Right lobe of liver (tissue), 6 donors: ENCODE measurements around the gene RBM25. TPM values are rescaled to one million over a fixed set of nuclear protein-coding genes. Genes with fewer than 3 reads are reported as not detected.
A peak's percentile ranks its signal among the peaks of the same experiment; 100 is the strongest.
"Not testable (repeated sequence)": the region's sequence is repeated elsewhere in the genome, so short reads cannot be mapped to it uniquely, and the experiment has no call there.

Source experiments
- ATAC-seq, 4 donors: fragments of 200-7000 bp; cut with Tn5 transposase; one replicate each; pipeline ENCODE4 v1.9.1; 2020; ENCODE audit warnings: mild to moderate bottlenecking in 4 of 4, moderate library complexity in 4 of 4
- DNase-seq, 3 donors: peaks; one replicate each; pipeline ENCODE4 v3.0.0-alpha.2; 2020
- H3K27ac ChIP-seq, 3 donors: fragments of 200-600 bp; one replicate each; pipeline ENCODE4 v1.8.0; 2022
- H3K27me3 ChIP-seq, 2 donors: fragments of 200-600 bp; one replicate each; pipeline ENCODE4 v1.8.0; 2022
- H3K36me3 ChIP-seq, 4 donors: fragments of 200-600 bp; sonication (generic) in 1 of 4; one replicate each; pipeline versions ENCODE4 v1.5.1 to v1.8.0; 2017 to 2022; ENCODE audit warnings: control low read depth in 1 of 4
- H3K4me1 ChIP-seq, 4 donors: fragments of 200-600 bp; sonication (generic) in 1 of 4; one replicate each; pipeline versions ENCODE4 v1.5.1 to v1.8.0; 2017 to 2022; ENCODE audit warnings: control low read depth in 1 of 4
- H3K4me3 ChIP-seq, 3 donors: fragments of 200-600 bp; one replicate each; pipeline ENCODE4 v1.8.0; 2022
- H3K9me3 ChIP-seq, 4 donors: fragments of 200-600 bp; sonication (generic) in 1 of 4; one replicate each; pipeline versions ENCODE4 v1.5.1 to v1.8.0; 2017 to 2022; ENCODE audit warnings: control low read depth in 1 of 4
- CTCF ChIP-seq, 4 donors: fragments of 200-600 bp in 3 of 4; fragments of 450-650 bp in 1 of 4; IDR thresholded peaks; one replicate each; pipeline versions ENCODE4 v1.5.1 to v1.8.0; 2016 to 2022; ENCODE audit warnings: antibody characterized with exemption in 4 of 4, mild to moderate bottlenecking in 2 of 4
- POLR2A ChIP-seq: fragments of 450-650 bp; IDR thresholded peaks from one replicate; pipeline ENCODE4 v1.6.1; 2017; ENCODE audit warnings: antibody characterized with exemption, mild to moderate bottlenecking
- WGBS: methylation state at CpG from one replicate; pipeline ENCODE4 v1.1.6; 2018; ENCODE audit warnings: low coverage, low lambda C conversion rate; ENCODE audit not compliant: insufficient coverage; ENCODE audit errors: missing lambda C conversion rate; 5-methylcytosine and 5-hydroxymethylcytosine counted together
- intact Hi-C, 2 donors: fragments of 100-400 bp; cut with DNase I; formaldehyde crosslinking; loops; one replicate each; pipeline versions ENCODE4 v1.11.2 to v1.14.1; 2022
- long read RNA-seq: library from polyadenylated mRNA; unstranded; transcript quantifications from one replicate; pipeline ENCODE4 v2.0.0, GENCODE V29; 2019
- total RNA-seq, 6 experiments: library from RNA; depleted of rRNA in 2 of 6; stranded (reverse); fragments of >200 nt in 2 of 6; fragmentation: NEBNext Ultra II Directional in 3 of 6; extraction: Animal tissue kit (Norgen Biotek cat#: 25700) in 3 of 6; gene quantifications; one replicate each; pipeline versions ENCODE4 v1.1.0 to v1.2.4, GENCODE V29; 2016 to 2023
- donor health status: DM: no; HTN: yes; CAD: no.
- donor health status: DM: no; HTN: no; CAD: no.
- donor health status: DM: no; HTN: no; CAD: no.
- donor health status: DM: no; HTN: yes; CAD: no.
- donor health status: DM: no; HTN: yes; CAD: no.

The RBM25 gene
- 10 to 100 TPM; 16.3 to 29.1 (median 22.8) TPM for total RNA-seq
- long read RNA-seq, partial matches to known transcripts: 4 of 5 reads
- long read RNA-seq, other reads (novel, unspliced or antisense): 1 of 5 reads

GRCh38 chr14:73058224-73058921 lies at the start of gene RBM25:
RBM25 (plus strand) TSS chr14:73058534; CDS start chr14:73071642, 13,108 bp downstream.
- peak; percentile 93 for TF ChIP-seq POLR2A
- TF ChIP-seq CTCF (IDR thresholded peaks at IDR 0.05): peak in 1 of 4 donors; percentile 21
- WGBS: 0% methylated on average over 26 of the region's 57 CpGs
- ATAC-seq: peak; percentile 98 to 99 (median 98)

GRCh38 chr14:73011189-73011588 lies 47.1 kb upstream of the RBM25 start:
- H3K4me1 ChIP-seq: peaks cover 0 to 13% (median 2%) of the 10 kb centered on the region in 4 donors
- H3K27me3 ChIP-seq, H3K27ac ChIP-seq, intact Hi-C loops, DNase-seq, H3K36me3 ChIP-seq, H3K9me3 ChIP-seq, ATAC-seq, H3K4me3 ChIP-seq: not testable (repeated sequence)
- 96% methylated on average over 4 of the region's 7 CpGs for WGBS

More at GRCh38 chr14:73058224-73058921, at the start of gene RBM25:
- intact Hi-C loops: no loop called here
- Histone ChIP-seq H3K27ac (peak within 1 kb of the TSS; percentile 91 to 95 (median 91)), H3K9me3 (no peaks in the 10 kb centered on the region), H3K4me1 (peaks cover 0 to 15% (median 7%) of the 10 kb centered on the region in 4 donors), H3K36me3 (no peaks in the 10 kb centered on the region), H3K27me3 (no peaks in the 10 kb centered on the region), H3K4me3 (peak within 1 kb of the TSS; percentile 70 to 89 (median 88))
- DNase-seq: peak; percentile 94 to 97 (median 96)

- Histone ChIP-seq H3K4me3 (no peak overlapping the region), H3K9me3 (no peaks in the 10 kb centered on the region), H3K27me3 (no peaks in the 10 kb centered on the region), H3K4me1 (no peaks in the 10 kb centered on the region), H3K36me3 (no peaks in the 10 kb centered on the region), H3K27ac (no peak overlapping the region)
- 74% methylated on average over 2 of the region's 2 CpGs for WGBS
- DNase-seq (no peak), ATAC-seq (no peak)
- intact Hi-C loops: no loop called here
- TF ChIP-seq CTCF (IDR thresholded peaks at IDR 0.05): no peak
- TF ChIP-seq POLR2A: no peak
These were observed 44.2 kb upstream of the RBM25 start for GRCh38 chr14:73014105-73014504.

- H3K27me3 ChIP-seq, DNase-seq, H3K27ac ChIP-seq, H3K36me3 ChIP-seq, intact Hi-C loops, ATAC-seq, H3K9me3 ChIP-seq, H3K4me1 ChIP-seq, H3K4me3 ChIP-seq: not testable (repeated sequence)
- 95% methylated on average over 11 of the region's 14 CpGs for WGBS
These were observed 42.8 kb upstream of the RBM25 start for GRCh38 chr14:73015552-73015951.

GRCh38 chr14:73016011-73016410 lies 42.3 kb upstream of the RBM25 start:
- H3K4me3 ChIP-seq, H3K27ac ChIP-seq, H3K4me1 ChIP-seq, H3K36me3 ChIP-seq, ATAC-seq, H3K27me3 ChIP-seq, H3K9me3 ChIP-seq, intact Hi-C loops, DNase-seq: not testable (repeated sequence)
- WGBS: 90% methylated on average over 9 of the region's 10 CpGs

- Histone ChIP-seq H3K27ac (no peak overlapping the region), H3K27me3 (no peaks in the 10 kb centered on the region), H3K4me3 (no peak overlapping the region), H3K4me1 (peaks cover 0 to 24% (median 5%) of the 10 kb centered on the region in 4 donors), H3K9me3 (no peaks in the 10 kb centered on the region), H3K36me3 (peaks cover 5 to 25% (median 9%) of the 10 kb centered on the region in 4 donors)
- WGBS: 98% methylated on average over 4 of the region's 4 CpGs
- ATAC-seq: no peak
- no peak for DNase-seq
- TF ChIP-seq POLR2A (no peak), CTCF (IDR thresholded peaks at IDR 0.05) (no peak)
- intact Hi-C loops: no loop called here
These were observed 36.3 kb upstream of the RBM25 start for GRCh38 chr14:73022051-73022450.
